Prostate gland (tissue), 2 donors: ENCODE data around the gene NTM.

ENCODE experiments used
- POLR2A ChIP-seq: fragments of 450-650 bp; IDR thresholded peaks from one replicate; pipeline ENCODE4 v1.6.1; 2016; ENCODE audit warnings: antibody characterized with exemption, mild to moderate bottlenecking
- TF ChIP-seq, protein P1 (sequence below), 4 experiments: fragments of 200-600 bp in 2 of 4; fragments of 450-650 bp in 2 of 4; sonication (generic) in 2 of 4; IDR thresholded peaks; 1 replicate in 3 of 4; 2 replicates in 1 of 4; pipeline ENCODE4 v1.5.1; 2016 to 2019; ENCODE audit warnings: antibody characterized with exemption in 4 of 4, mild to moderate bottlenecking in 2 of 4, moderate library complexity in 2 of 4

GRCh38 chr11:131481303-131481702 is 110.9 kb downstream of the NTM start:
- TF ChIP-seq, protein P1, sequence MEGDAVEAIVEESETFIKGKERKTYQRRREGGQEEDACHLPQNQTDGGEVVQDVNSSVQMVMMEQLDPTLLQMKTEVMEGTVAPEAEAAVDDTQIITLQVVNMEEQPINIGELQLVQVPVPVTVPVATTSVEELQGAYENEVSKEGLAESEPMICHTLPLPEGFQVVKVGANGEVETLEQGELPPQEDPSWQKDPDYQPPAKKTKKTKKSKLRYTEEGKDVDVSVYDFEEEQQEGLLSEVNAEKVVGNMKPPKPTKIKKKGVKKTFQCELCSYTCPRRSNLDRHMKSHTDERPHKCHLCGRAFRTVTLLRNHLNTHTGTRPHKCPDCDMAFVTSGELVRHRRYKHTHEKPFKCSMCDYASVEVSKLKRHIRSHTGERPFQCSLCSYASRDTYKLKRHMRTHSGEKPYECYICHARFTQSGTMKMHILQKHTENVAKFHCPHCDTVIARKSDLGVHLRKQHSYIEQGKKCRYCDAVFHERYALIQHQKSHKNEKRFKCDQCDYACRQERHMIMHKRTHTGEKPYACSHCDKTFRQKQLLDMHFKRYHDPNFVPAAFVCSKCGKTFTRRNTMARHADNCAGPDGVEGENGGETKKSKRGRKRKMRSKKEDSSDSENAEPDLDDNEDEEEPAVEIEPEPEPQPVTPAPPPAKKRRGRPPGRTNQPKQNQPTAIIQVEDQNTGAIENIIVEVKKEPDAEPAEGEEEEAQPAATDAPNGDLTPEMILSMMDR (IDR thresholded peaks at IDR 0.05) = no peak
- no peak for TF ChIP-seq POLR2A
